ENCODE results near the gene DDX41.

The DDX41 gene

GRCh38 chr5:177512736-177513380 lies 3.9 kb downstream of the DDX41 start:
- no peak for DNase-seq

- DNase-seq = no peak
Observed at GRCh38 chr5:177511796-177512675, 4.7 kb downstream of the DDX41 start.

- DNase-seq = no peak
Observed at GRCh38 chr5:177511181-177511580, 5.6 kb downstream of the DDX41 start.

- no peak for DNase-seq
Observed at GRCh38 chr5:177510567-177511053, 6.2 kb downstream of the DDX41 start.

GRCh38 chr5:177509991-177510566 lies 6.7 kb downstream of the DDX41 start:
- DNase-seq = no peak

- no peak for DNase-seq
Observed at GRCh38 chr5:177509381-177509951, 7.3 kb downstream of the DDX41 start, which contains the start of gene DOK3. DOK3 (minus strand) TSS chr5:177509826; CDS start chr5:177509540, 286 bp downstream.

- DNase-seq = no peak
Observed at GRCh38 chr5:177508837-177509236, 7.9 kb downstream of the DDX41 start.

- DNase-seq = no peak
Observed at GRCh38 chr5:177508221-177508611, 8.5 kb downstream of the DDX41 start.

- DNase-seq = no peak
Observed at GRCh38 chr5:177507596-177508220, 9.1 kb downstream of the DDX41 start.

- DNase-seq = no peak
Observed at GRCh38 chr5:177507165-177507564, 9.6 kb downstream of the DDX41 start.

- DNase-seq = no peak
Observed at GRCh38 chr5:177505075-177505474, 11.7 kb downstream of the DDX41 start.

GRCh38 chr5:177504086-177505056 lies 12.4 kb downstream of the DDX41 start:
- no peak for DNase-seq

GRCh38 chr5:177503351-177504085 lies 13.2 kb downstream of the DDX41 start:
- no peak for DNase-seq

- no peak for DNase-seq
Observed at GRCh38 chr5:177502886-177503285, 13.9 kb downstream of the DDX41 start.

GRCh38 chr5:177501874-177502678 lies 14.7 kb downstream of the DDX41 start:
- DNase-seq = no peak

- peak; percentile 92 for DNase-seq
Observed at GRCh38 chr5:177500685-177501522, 15.9 kb downstream of the DDX41 start.

GRCh38 chr5:177499842-177500241 lies 16.9 kb downstream of the DDX41 start:
- DNase-seq = no peak

- peak; percentile 72 for DNase-seq
Observed at GRCh38 chr5:177498013-177498787, 18.6 kb downstream of the DDX41 start.

Data from femur (tissue), 1 donor.